Endothelial cell of hepatic sinusoid (primary cell): ENCODE results near the gene AHRR.

Source experiments
- in situ Hi-C: cut with HindIII; loops from 2 replicates; pipeline ENCODE4 v1.10.0; 2017; ENCODE audit warnings: low sequenced_read_pairs

The AHRR gene

GRCh38 chr5:318931-319601 lies 2.4 kb upstream of the AHRR start:
- in situ Hi-C loops, result no loop called here

GRCh38 chr5:320524-321229 lies 837 bp upstream of the AHRR start:
- in situ Hi-C loops, result no loop called here

- in situ Hi-C loops, result no loop called here
Measured at GRCh38 chr5:321726-322251, 275 bp downstream of the AHRR start.

- in situ Hi-C loops, result no loop called here
Measured at GRCh38 chr5:322281-322941, 897 bp downstream of the AHRR start.

- in situ Hi-C loops, result no loop called here
Measured at GRCh38 chr5:322942-323879, 1.7 kb downstream of the AHRR start.

- in situ Hi-C loops, result no loop called here
Measured at GRCh38 chr5:324736-325612, 3.5 kb downstream of the AHRR start.

- in situ Hi-C loops, result no loop called here
Measured at GRCh38 chr5:326109-326508, 4.6 kb downstream of the AHRR start.

GRCh38 chr5:329121-329735 lies 7.7 kb downstream of the AHRR start:
- in situ Hi-C loops, result no loop called here

- in situ Hi-C loops, result no loop called here
Measured at GRCh38 chr5:329768-330167, 8.3 kb downstream of the AHRR start.

GRCh38 chr5:332843-333242 lies 11.3 kb downstream of the AHRR start:
- in situ Hi-C loops, result no loop called here

- in situ Hi-C loops, result no loop called here
Measured at GRCh38 chr5:333945-334344, 12.4 kb downstream of the AHRR start.

GRCh38 chr5:334903-335739 lies 13.6 kb downstream of the AHRR start:
- in situ Hi-C loops, result no loop called here

- in situ Hi-C loops, result no loop called here
Measured at GRCh38 chr5:335740-336038, 14.2 kb downstream of the AHRR start.

GRCh38 chr5:337563-338130 lies 16.1 kb downstream of the AHRR start:
- in situ Hi-C loops, result no loop called here

- in situ Hi-C loops, result loop anchor here (10.0 kb wide), 1 partner anchor 82 kb away; no protein-coding TSS in a partner anchor
Measured at GRCh38 chr5:342501-343460, 21.3 kb downstream of the AHRR start.

GRCh38 chr5:343461-344401 lies 22.2 kb downstream of the AHRR start:
- in situ Hi-C loops, result loop anchor here (10.0 kb wide), 1 partner anchor 81 kb away; no protein-coding TSS in a partner anchor
